Breast epithelium (tissue), 3 donors: ENCODE results near the gene SOS1.

Experiments
- POLR2A ChIP-seq: fragments of 450-650 bp; IDR thresholded peaks from one replicate; pipeline ENCODE4 v1.6.1; 2016; ENCODE audit warnings: antibody characterized with exemption, mild to moderate bottlenecking, moderate library complexity
- POLR2AphosphoS5 ChIP-seq, 3 donors: sonication (generic); formaldehyde crosslinking; IDR thresholded peaks; one replicate each; pipeline ENCODE4 v1.6.1; 2017; ENCODE audit warnings: antibody characterized with exemption in 3 of 3
- TF ChIP-seq, protein P1 (sequence below), 3 donors: fragments of 450-650 bp; IDR thresholded peaks; one replicate each; pipeline ENCODE4 v1.5.1; 2016 to 2017; ENCODE audit warnings: antibody characterized with exemption in 3 of 3, mild to moderate bottlenecking in 3 of 3, moderate library complexity in 3 of 3

DNA sequence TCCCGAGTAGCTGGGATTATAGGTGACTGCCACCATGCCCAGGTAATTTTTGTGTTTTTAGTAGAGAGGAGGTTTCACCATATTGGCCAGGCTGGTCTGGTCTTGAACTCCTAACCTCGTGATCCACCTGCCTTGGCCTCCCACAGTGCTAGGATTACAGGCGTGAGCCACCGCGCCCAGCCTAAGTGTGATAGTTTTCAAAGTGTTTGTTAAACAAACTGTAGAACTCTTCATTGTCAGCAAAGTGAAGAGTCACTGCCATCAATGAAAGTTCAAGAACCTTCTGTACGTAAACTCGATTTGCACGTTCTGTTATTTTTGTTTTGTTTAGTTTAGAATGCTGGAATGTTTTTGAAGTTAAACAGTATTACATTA is 18.0 kb upstream of the SOS1 start:
- TF ChIP-seq, protein P1, sequence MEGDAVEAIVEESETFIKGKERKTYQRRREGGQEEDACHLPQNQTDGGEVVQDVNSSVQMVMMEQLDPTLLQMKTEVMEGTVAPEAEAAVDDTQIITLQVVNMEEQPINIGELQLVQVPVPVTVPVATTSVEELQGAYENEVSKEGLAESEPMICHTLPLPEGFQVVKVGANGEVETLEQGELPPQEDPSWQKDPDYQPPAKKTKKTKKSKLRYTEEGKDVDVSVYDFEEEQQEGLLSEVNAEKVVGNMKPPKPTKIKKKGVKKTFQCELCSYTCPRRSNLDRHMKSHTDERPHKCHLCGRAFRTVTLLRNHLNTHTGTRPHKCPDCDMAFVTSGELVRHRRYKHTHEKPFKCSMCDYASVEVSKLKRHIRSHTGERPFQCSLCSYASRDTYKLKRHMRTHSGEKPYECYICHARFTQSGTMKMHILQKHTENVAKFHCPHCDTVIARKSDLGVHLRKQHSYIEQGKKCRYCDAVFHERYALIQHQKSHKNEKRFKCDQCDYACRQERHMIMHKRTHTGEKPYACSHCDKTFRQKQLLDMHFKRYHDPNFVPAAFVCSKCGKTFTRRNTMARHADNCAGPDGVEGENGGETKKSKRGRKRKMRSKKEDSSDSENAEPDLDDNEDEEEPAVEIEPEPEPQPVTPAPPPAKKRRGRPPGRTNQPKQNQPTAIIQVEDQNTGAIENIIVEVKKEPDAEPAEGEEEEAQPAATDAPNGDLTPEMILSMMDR (IDR thresholded peaks at IDR 0.05): no peak
- TF ChIP-seq POLR2A (no peak), POLR2AphosphoS5 (IDR thresholded peaks at IDR 0.05) (no peak)
